Fibroblast of skin of right quadriceps (primary cell): ENCODE results near the gene ADCY5.

Experiments
- DNase-seq: peaks from one replicate; pipeline ENCODE4 v3.0.0-alpha.2; 2013

ADCY5 gene

DNA sequence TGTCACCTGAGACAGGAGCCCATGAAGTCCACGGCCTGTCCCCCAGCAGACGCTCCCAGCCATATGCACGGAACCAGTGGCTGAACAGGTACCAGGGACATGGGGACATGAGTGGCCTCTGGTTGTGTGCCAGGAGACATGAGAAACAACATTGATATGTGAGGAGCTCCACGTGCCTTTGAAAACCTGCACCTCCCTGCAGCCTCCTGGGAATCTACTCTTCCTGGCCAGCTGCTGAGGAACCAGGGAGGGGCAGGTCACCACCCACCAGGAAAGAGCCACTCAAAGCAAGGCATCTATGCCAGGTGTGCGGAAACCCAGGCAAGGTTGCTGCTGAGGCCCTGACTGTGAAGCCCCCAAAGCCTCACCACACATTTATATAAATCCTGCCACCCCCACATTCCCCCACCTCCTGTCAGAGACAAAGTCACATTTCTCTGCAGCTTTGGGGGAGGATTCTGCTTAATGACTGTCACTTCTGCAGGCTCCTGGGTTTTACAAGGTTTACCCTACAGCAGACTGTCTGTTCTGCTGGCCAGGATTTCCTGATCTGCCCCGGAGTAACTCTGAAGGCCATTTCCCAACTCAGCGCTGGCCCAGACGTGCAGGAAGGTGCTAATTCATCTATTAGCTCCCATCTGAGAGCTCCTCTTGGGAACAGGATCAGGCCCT lies 110.8 kb downstream of the ADCY5 start:
- DNase-seq: no peak

DNA sequence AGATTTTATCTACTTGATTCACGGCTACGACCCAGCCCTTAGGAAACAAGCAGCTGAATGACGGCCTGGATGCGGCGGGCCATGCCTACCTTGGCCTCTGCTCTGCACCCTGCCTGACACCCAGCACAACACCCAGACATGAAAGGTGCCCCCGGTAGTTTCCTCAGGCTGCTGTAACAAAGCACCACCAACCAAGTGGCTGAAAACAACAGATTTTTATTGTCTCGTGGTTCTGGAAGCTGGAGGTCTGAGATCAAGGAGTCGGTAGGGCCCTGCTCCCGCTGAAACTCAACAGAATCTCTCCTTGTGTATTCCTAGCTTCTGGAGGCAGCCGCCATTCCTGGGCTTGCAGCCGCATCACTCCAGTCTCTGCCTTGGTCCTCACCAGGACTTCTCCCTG lies 111.7 kb downstream of the ADCY5 start:
- DNase-seq: no peak

DNA sequence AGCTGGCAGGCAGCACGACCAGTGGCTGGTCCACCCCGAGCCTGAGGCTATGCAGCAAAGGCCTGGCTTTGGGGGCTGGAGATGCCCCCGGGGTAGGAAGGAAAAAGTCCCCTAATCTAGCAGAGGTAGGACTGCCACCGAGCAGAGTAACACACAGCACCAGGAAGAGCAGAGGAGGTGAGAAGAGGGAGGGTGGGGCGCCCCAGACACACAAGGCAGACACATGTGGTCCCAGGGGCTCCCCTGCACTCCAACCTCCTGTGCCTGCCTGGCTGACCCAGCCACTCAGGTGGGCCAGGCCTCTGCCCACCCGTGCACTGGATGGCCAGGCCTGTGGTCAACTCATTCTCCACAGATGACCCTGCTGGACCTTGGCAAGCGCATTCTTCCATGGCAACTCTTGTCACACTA lies 112.4 kb downstream of the ADCY5 start:
- no peak for DNase-seq

DNA sequence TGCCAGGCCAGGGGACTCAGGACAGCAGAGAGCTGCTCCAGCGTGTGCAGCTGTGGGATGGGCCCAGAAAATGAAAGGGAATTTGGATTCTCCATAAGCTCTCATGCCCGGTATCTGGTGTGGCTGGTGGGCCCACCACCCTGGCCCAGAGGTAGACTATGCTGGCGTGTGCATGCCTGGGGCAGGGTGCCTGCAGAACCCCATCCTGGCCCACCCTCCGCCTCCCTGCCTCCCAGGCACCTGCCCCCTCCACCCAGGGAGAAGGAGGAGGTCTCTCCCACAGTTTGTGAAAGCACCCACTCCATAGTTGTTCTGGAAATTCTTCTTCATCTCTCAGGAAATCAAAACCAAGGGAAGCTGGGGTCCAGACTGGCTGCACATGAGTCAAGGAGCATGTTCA lies 112.9 kb downstream of the ADCY5 start:
- DNase-seq: no peak

DNA sequence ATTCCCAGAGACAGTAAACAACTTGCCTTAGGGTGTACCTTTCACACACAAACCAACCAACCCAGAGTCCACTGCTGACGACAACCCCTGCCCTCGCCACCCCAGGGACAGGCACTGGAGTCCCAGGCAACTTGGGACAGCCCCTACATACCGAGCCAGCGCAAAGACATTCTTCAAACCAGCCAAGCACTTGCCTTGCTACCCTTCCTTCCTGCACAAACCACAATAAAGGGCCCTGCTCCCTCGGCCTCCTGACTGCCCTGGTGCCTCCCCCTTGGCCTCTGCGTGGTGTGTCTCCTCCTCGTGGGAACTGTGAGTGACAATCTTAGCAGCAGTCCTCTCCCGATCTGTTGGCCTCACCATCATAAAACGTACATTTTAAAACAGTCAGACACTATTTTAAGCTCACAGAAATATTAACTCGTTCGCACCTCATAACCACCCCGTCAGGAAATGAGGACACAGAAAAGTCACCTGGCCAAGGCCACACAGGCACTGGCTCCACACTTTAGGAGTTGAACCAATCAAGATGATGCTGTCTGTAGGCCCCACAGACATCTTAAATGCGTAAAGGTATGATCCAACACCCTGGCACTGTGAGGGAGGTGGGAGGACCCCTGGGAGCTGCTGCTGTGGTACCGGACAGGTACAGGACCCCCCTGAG lies 113.8 kb downstream of the ADCY5 start:
- no peak for DNase-seq

DNA sequence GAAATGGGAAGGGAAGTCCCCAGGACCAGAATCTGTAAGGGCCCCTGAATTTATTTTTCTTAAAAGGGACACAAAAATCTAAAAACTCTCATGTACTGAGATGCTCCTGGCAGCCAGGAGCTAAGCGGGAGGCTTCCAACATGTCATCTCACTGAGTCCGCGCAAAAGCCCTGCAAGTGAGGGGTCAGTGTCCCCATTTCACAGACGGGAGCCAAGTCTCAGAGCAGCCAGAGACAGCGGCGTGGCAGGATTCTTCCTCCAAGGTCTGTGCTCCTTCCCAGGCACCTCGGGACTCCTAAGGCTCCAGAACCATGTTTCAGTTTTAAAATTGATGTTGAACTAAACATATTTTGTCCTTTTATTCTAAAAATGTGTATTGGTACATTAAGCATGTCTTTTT lies 114.8 kb downstream of the ADCY5 start:
- DNase-seq: no peak

DNA sequence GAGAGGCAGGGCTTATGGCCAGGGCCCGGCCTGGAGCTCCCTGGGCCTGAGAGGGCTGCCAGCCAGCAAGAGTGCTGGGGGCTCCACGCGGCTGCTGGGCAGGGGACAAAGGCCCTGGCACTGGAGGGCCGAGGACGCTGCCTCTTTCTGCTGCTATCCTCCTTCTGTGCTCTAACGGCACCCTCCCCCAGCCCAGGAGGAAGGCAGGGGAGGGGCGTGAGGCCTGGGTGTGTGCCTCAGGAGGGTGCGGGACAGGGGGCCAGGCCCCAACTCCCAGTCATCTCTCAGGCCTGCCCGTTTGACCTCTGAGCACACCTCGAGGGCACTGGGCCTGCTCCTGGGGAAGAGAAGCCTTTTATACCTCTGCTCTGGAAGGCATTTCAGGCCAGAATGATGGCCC lies 115.5 kb downstream of the ADCY5 start:
- DNase-seq: no peak

DNA sequence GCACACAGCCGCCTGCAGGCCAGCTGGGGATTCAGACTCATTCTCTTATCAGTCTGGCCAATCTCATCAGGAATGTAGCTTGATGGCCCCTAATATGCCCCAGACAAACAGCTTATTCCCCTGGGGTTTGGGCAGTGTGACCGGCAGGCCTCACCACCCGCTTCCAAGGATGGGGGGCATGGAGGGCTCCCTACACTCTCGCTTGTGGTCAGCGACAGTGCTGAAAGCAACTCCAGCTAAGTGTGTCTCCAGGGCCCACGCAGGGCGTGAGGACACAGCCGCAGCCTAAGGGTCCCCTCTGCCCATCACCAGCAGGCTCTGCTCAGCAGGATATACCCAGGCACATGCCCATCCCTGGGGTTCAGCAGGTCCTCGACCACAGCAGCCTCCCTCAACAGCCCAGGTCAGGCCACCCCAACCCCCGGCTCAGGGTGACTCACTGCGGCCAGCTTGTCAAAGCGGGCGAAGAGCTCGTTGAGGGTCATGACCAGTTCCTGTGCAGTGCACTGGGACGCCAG lies 116.7 kb downstream of the ADCY5 start:
- DNase-seq: no peak

DNA sequence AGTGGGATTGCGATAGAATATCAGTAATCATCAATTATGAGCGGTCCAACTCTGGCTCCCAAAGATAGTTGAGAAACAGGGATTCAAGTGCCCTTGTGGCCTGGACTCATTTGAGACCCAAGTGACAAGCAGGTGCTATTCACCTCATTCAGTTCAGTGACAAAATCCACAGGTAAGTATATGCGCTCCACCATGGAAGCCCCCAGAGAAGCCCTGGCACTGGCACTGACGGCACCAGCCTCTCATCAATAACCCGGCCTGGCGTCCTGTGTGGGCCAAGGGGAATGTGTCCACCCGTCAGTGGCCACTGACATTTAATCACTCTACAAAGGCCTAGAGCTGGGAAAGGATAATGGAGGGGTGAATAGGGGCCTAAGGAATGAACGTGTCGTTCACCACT lies 117.2 kb downstream of the ADCY5 start:
- DNase-seq: no peak

DNA sequence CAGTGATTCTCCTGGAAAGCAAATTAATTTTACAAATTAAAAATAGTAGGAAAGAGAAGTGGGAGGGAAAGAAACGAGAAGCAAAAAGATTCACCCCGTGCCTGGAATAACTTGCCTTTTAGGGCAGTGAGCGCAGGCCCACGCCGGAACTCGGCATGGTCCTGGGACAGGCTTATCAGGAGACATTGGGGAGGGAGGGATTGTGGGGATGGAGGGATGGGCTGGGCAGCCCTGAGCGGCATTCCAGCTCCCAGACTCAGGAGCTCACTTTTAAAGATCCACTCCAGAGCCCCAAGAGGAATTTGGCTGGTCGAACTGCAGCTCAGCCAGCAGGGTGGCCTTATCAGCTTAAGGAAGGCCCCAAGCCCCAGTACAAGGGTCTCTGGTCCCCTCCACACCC lies 117.9 kb downstream of the ADCY5 start:
- DNase-seq: no peak

DNA sequence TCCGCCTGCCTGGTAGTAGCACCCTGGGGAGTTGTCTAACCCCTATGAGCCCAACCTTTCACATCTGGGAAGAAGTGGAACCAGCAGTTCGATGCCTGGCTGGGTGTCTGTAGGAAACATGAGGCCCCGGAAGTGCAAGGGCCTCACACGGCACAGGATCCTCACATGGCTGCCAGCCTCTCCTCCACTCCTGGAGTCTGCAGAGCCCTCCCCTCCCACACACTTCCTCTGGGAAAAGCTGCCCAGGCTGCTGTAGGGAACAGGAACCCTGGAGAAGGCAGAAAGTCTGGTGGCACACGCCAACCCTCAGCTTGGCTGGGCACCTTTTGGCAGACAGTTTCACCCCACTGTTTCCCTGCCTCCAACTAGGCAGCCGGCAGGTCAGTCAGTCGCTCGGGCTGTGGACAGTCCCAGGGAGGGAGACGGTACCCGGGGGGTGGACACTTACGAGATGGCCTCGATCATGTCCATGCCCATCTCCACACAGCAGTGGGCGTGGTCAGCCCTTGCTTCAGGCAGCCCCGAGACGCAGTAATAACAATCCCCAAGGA lies 118.4 kb downstream of the ADCY5 start:
- no peak for DNase-seq

DNA sequence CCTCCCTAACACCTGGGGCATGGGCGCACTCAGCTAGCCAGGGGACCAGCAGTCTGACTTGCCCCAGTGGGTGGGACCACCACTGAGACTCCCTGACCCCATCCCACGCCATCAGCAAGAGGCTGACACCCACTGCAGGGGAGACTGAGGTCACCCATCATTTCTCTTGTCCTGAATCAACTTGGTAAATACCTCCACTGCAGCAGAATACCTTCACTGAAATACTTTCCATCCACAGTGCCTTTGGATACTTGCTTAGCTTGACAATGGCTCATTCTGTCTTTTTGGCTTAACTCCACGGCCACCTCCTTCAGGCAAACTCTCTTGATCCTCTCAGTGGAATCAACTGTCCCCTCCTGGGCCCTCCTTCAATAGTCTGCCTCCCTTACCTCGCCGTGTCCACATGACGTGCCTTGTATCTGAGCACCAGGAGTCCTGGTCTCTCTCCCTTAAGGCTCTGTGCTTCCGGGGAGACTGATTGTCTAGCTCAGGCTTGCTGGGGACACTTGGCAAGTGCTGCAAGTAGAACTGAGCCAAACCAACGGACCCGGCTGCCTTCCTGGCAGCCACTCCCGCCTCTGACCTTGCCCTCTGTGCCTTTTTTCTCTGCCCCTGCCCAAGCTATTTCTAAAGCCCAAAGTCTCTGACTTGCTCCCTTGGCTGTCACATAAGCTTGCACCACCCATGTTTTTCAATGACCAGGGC lies 119.1 kb downstream of the ADCY5 start:
- DNase-seq: no peak

DNA sequence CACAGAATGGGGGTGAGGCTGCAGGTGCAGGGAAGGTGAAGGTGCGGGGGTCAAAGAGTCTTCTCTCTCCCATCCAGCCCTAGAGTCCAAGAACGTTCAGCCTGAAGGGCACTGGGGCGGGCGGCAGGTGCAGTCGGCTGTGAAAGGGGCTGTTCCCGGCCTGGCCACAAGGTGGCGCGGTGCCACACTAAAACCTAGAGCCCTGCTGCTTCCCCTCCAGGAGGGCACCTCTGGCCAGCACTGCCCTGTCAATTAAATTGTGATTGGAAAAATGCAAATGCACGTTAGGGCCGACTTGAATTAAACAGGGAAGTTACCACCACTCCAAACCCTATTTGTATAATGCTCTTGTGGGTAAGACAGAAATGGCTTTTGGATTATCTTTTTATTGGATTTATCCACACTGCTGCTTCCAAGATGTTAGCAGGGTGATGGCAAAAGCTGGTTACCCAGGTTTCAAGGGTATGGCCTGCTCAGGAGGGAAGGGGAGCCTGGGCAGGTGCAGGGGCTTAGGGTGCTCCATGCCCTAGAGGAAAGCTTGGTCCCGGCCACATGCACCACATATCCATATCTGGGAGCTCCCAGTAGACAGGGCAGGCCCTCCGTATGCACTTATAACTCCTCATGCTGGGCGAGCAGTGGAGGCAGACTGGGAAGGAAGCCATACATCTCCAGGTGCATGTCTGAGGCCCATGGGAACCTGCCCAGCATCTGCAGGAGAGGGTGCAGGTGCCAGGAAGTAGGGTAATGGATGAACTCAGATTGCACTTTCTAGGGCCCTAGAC lies 119.8 kb downstream of the ADCY5 start:
- peak; percentile 28 for DNase-seq

DNA sequence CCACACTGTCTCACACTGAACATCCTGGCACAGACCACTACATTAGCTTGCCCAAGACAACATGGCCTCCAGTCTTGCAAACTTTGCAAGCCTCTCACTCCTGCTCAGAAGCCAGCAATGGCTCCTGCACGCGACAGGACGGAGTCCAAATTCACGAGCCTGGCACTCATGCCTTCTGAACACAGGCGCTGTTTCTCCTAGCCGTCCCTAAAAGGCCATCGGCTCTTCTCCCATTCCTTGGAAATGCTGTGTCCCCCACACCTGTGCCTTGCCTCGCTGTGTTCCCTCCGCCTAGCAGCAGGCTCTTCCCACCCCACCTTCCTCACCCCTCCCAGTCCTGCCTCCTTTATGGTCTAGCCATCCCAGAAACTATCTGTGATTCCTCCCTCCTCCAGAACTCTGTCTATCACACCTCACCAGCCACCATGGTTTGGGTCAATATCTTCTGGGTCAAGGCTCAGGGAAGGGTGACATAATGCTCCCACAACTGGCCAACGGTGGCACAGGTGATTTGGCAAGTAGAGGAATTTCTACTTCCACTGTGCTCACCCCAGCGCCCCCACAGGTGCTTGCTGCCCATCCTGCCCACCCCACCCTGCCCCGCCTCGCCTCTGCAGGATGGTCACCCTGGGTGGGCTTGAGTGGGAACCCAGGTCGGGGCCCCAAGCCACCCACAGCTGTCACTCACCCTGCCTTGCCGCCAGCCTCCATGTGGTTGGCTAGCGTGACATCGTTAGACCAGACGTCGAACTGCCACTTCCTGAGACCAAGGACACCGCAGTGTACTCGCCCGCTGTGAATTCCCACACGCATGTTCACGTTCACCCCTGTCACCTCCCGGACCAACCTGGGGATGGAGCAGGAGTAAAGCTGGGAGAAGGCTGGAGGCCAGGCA lies 120.7 kb downstream of the ADCY5 start:
- no peak for DNase-seq

DNA sequence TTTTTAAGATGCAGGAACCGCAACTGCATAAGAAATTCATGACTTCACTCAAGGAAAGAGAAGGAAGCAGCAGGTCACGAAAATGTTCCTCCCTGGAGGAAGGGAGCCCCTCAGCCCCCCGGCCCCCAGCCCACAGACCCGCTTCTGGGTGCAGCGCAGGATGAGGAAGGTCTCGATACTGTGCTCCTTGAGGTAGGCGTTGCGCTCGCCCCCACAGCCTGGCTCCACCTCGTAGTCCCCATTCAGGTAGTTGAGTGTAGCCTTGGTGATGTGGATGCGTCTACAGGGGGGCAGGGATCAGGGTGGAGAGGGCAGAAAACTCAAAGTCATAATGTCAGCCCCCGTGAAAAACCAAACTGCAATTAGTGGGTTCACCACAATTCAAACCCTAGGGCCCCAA lies 121.4 kb downstream of the ADCY5 start:
- no peak for DNase-seq

DNA sequence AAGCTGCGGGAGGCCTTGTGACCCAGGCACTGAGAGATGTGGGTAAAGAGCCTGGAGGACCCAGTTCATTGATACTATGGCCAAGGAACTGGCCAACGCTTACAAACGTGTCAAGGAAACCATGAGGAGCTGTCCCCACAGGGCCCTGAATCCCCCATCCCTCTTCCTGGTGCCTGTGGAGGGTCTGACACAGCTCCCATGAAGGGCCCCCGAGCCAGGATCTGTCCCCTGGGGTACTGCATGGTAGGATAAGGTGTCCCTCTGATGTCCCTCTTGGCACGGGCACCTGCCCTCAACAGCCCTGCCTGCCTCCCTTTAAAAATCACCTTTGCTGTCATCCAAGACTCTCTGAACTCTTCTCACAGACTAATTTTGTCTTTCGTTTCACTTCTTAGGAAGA lies 122.4 kb downstream of the ADCY5 start:
- no peak for DNase-seq

DNA sequence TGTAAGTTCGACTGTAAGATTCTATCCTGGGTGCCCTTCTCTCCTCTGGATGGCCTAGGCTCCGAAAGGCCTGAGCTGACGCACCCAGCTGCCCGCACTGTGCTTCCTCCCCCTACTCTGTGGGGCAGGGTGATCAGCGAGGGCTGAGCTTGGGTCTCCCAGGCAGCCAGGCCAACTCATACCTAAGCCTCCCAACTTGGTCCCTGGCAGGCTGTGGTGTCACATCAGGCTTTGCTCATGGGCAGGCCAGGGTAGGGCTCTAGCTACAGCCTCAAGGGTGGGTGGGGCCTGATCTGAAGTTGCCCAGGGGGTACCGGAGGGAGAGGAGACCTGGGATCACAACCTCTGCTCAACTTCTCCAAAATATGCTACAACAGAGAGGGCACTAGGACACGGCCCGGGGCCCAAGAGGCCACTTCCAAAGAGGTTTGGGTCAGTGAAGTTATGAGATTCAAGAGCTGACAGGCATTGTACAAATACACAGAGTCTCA lies 123.1 kb downstream of the ADCY5 start:
- no peak for DNase-seq

DNA sequence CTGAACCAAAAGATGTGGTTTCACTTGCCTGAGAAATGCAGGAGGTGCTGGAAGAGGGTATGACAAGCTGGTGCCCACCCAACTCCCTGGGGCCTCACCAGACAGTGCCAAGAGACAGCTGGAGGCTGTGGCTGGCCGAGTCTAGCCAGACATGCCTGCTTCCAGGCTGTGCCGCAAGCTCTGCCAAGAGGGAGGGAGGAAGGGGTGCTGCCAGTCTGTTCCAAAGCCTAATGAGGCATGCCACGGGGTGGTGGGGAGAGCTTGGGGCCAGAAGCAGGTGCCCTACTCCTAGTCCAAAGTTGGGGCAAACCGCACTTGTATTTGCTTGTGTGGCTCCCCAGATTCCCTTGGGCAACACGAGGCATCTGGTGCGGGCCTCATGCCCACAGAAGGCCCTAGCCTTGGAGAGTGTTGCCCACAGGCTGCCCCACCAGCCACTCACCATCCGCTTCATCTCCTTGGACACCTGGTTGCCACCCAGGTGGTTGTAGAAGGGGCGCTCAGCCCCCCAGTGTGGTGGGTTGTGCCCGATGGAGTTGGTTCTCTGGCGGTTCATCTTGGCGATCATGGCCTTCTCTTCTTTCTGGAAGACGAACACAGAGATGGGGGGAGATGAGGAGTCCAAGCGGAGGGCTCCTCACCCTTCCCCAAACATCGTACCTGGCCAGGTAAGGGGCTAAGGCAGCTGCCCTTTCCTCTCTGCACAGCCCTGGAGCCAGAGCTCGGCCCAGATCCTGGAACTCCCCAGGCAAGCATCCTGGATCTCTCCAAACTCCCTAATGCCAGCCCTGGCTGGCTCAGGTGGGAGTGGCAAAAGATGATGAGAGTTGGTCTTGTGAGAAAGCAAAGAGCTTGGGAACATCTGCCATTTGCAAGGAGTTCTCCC lies 123.8 kb downstream of the ADCY5 start:
- DNase-seq: no peak

DNA sequence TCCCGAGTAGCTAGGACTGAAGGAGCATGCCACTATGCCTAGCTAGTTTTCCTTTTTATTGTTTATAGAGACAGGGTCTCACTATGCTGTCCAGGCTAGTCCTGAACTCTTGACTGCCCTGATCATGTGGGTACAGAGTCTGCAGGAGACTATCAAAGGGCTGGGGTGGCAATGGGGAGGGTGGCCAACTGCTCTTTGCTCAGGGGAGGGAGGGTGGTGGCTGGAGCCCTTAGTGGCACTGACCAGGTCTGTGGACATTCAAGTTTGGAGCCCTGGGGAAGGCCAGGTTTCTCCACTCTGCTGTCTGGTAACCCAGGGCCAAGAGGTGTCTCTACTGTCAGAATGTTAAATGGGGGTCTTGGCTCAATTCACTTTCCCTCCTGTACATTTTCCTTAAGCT lies 125.1 kb downstream of the ADCY5 start:
- DNase-seq: no peak

DNA sequence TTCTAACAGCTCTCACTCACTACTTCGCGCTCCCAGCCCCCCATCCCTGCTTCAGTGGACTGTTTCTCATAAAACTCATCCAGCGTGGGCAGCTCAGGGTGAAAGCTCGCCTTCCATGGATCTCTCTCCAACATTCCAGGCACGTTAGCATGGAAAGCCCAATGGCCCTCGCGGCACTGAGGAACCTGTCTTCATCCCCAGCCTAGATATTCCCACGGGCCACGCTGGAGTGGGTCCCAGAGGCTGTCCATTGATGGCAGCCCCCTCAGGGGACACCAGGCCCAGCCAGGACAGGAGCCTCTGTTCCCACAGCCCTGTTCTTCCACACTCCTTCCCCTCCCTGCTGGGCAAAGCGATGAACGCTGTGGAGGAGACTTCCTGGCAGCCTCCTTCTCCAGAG lies 126.0 kb downstream of the ADCY5 start:
- DNase-seq: no peak

DNA sequence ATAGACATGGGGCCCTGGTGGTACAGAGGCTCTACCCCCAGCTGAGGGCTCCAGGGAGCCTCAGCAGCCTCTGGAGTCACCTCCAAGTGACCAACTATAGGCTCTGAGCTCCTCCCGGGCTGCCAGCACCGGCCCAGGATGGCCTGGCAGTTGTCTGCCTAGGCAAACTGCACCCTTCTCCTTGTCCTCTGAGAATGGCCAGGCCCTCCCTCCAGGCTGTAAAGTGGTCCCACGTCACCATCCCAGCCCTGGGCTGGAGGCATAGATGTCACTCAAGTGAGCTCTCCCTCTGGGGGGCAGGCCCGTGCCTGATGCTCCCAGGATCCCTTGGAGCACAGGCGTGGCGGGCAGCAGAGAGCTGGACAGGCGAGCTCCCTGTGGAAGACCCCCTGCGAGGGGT lies 127.1 kb downstream of the ADCY5 start:
- no peak for DNase-seq
